Measurements from ENCODE around the gene PROCR.
"Not testable (repeated sequence)": the region's sequence is repeated elsewhere in the genome, so short reads cannot be mapped to it uniquely, and the experiment has no call there.

The PROCR gene

DNA sequence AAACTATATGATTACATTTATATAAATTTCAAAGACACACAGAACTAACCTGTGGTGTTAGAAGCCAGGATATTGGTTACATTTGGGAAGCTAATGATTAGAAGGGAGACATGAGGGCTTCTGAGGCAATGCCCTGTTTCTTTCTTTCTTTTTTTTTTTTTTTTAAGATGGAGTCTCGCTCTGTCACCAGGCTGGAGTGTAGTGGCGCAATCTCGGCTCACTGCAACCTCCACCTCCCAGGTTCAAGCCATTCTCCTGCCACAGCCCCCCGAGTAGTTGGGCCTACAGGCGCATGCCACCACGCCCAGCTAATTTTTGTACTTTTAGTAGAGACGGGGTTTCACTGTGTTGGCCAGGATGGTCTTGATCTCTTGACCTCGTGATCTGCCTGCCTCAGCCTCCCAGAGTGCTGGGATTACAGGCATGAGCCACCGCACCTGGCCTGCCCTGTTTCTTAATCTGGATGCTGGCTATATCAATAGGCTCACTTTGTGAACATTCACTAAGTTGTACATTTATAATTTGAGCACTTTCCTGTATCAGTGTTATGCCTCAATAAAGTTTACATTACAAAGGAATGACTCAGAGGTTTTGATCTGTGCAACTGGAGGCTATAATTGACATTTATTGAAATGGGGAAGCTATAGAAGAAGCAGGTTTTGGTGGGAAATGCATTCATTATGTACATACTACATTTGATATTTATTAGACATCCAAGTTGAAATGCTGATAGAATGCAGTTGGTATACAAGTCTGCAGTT, 21.3 kb downstream of the PROCR start:
- not testable (repeated sequence) for DNase-seq (ENCODE audit: low spot score)

DNA sequence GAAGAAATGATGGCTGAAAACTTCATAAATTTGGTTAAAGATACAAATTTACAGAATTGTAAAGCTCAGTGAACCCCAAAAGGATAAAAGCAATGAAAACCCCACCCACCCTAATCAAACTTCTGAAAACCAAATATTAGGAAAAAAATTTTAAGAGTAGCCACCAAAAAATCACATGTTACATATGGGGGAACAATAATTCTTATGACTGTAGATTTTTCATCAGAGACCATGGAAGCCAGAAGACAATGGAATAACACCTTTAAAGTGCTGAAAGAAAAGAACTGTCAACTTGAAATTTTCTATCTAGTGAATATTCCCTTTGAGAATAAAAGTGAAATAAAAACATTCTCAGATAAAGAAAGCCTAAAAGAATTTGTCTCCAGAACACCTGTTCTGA, 24.4 kb downstream of the PROCR start:
- no peak for DNase-seq (ENCODE audit: low spot score)

DNA sequence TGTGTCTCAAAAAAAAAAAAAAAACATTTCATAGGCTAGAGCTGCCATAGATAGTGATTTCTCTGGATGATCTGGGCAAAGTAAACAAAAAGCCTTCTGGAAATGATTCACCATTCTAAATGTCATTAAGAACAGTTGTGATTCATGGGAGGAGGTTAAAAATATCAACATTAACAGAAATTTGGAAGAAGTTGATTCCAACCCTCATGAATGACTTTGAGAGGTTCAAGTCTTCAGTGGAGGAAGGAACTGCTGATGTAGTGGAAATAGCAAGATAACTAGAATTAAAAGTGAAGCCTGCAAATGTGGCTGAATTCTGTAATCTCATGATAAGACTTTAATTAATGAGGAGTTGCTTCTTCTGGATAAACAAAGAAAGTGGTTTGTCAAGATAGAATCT, 27.9 kb downstream of the PROCR start:
- DNase-seq (ENCODE audit: low spot score): peak; percentile 18

DNA sequence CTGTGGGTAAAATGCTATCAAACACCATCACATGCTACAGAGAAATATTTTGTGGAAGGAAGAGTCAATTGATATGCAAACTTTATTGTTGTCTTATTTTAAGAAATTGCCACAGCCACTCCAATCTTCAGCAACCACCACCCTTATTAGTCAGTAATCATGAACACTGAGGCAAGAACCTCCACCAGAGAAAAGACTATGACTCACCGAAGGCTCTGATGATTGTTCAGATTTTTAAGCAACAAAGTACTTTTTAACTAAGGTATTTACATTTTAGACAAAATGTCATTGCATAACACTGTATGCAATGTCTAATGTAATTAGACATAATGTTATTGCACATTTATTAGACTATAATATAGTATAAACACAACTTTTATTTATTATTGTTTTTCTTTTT, 28.4 kb downstream of the PROCR start:
- DNase-seq (ENCODE audit: low spot score): peak; percentile 38

DNA sequence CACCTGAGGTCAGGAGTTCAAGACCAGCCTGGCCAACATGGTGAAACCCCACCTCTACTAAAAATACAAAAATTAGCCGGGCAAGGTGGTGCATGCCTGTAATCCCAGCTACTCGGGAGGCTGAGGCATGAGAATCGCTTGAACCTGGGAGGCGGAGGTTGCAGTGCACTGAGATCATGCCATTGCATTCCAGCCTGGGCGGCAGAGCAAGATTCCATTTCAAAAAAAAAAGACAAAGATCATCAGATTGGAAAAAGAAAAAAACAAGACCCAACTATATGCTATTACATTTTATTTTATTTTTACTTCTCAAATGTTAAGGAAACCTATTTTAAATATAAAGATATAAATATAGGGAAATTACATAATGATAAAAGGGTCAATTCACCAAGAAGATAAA, 29.6 kb downstream of the PROCR start:
- DNase-seq (ENCODE audit: low spot score): not testable (repeated sequence)

DNA sequence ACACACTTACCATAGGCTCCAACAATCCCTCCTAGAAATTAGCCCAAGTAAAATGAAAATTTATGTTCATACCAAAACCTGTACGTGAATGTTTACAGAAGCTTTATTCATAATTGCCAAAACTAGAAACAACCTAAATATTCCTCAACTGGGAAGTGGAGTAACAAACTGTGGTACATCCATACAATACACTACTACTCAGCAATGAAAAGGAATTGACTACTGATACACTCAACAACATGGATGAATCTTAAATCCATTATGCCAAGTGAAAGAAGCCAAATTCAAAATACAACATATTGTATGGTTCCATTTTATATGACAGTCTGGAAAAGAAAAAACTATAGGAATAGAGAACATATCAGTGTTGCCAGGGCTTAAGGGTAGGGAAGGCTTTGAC, 34.9 kb downstream of the PROCR start:
- DNase-seq (ENCODE audit: low spot score): no peak

DNA sequence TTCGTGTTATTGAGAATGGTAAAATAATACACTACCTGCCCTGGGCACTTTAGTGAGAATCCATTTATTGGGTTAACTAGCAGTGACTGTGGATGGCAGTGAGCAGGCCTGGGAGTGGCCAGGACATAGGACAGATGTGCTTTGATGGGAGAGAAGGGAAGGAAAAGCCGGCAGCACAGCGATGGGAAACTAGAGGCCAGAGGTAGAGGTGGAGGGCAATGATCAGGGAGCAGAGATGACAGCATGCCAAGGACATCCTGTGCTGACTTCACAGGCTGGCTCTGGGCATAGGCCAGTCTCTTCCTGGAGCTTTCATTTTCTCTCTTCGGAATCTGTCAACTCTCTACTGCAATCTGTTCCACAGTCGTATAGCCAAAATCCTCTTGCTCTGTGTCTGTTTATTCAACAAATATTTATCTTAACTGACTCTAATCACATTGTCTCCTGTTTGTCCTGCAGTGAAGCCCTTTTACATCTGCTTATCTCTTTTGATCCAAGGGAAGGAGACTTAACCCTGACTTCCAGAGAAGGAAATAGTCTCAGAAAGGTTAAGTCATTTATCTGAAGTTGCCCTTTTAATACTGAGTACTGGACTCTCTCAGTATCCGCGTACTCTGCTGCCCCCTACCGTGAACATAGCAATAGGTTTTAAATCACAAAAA, 36.2 kb downstream of the PROCR start:
- peak; percentile 80 for DNase-seq (ENCODE audit: low spot score)

DNA sequence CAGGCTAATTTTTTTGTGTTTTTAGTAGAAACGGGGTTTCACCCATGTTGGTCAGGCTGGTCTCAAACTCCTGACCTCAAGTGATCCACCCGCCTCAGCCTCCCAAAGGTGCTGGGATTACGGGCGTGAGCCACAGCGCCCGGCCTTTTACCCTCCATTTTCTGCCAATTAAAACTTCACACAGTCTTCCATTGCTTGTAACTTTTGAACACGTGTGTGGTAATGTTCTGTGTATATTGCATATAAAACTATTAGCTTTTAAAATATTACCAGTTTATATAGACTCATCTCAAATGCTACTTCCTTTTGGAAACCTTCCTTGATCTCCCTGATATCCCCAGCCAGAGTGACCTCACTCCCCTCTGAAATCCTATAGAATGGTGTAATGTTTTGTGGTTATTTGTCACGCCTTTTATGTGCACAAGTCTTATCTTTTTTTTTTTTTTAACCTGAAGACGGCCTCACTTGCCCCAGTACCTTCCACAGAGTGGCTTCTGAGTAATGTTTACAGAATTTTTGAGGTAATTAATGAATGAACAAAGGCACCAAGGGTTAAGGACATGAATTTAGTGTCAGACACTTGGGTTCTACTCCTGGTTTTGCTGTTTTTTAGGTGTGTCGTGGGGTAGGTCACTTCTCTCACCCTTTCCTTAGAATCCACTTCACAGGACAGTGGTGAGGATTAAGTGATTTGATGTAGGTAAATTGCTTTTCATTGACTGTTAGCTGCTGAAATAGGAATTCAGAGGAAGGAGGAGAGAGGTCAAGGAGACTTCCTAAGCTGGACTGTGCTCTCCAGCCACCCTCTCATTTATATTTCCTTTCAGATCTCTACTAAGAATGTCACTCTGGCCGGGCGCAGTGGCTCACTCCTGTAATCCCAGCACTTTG, 43.4 kb downstream of the PROCR start:
- no peak for DNase-seq (ENCODE audit: low spot score)

DNA sequence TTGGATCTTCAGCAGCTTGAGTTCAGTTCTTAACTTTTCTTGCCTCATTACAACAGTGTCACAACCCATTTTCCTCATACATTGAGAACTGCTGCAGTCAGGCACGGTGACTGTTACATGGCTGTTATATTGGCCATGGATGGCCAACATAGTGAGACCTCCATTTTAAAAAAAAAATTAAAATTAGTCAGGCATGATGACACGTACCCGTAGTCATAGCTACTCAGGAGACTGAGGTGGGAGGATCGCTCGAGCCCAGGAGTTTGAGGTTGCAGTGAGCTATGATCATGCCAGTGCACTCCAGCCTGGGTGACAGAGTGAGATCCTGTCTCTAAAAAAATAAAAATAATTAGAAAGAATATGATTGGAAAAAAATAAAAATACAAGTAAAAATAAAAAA, 44.7 kb downstream of the PROCR start:
- DNase-seq (ENCODE audit: low spot score): no peak

DNA sequence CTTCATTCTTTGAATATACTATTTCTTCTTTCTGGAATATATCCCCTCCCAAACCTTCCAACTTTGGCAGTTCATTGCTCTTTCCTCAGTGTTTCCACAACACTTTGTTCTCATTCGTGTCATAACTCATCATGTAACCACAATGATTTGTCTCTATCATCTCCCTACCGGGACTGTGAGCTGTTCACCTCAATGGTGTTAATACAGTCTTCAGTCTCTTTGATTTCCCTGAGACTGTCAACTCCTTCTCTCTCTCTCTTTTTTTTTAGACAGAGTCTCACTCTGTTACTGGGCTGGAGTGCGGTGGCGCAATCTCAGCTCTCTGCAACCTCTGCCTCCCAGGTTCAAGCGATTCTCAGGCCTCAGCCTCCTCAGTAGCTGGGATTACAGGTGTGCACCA, 52.1 kb downstream of the PROCR start:
- DNase-seq (ENCODE audit: low spot score): no peak

DNA sequence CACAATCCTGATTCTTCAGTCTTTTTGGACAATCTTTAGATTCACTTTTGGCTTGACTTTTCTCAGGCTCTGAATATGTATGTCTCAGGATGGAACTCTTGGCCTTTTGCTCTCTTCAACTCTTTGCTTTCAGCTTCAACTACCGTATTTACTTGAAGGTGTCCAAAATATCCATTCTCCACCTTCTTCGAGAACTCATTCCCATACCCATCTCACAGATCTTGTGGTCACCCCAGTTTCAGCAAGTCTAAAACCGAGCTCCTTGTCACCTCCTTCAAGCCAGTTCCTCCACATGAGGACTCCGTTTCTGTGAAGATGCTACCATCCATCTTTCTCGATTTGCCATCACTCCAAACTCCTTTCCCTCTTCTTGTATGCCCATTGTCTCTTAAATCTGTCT, 52.7 kb downstream of the PROCR start:
- DNase-seq (ENCODE audit: low spot score): no peak

DNA sequence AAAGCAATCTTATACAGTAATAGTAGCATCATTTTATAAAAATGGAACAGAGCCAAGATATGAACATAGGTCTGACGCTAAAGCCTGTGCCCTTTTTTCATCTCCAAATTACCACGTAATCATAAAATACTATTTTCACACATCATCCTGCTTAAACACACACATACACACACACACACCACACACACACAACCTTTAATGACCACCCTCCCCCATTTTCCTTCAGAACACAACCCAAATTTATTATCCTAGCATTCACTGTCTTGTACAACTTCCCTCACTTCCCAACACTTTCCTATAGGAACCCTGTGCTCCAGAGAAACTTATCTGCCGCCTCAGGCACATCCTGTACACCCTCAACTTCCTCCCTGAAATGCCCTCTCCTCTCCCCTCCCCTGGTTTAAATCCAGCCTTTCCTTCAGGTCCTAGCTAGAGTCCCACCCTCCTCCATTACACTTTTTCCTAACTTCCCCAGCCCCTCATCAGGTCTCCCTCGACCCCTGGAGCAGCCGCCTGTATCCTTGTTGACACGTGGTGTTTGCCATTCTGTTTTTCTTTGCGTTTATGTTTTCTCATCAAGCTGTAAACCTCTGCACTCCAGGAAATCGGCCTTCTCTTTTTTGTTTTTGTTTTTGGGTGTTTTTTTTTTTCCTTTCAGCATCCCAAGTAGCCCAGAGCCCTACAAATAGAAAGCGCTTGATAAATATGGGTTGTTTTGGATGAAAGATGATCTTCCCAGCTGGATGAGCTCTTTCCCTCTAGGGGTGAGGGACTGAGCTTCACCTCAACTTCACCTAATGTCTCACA, 53.6 kb downstream of the PROCR start:
- peak; percentile 50 for DNase-seq (ENCODE audit: low spot score)

DNA sequence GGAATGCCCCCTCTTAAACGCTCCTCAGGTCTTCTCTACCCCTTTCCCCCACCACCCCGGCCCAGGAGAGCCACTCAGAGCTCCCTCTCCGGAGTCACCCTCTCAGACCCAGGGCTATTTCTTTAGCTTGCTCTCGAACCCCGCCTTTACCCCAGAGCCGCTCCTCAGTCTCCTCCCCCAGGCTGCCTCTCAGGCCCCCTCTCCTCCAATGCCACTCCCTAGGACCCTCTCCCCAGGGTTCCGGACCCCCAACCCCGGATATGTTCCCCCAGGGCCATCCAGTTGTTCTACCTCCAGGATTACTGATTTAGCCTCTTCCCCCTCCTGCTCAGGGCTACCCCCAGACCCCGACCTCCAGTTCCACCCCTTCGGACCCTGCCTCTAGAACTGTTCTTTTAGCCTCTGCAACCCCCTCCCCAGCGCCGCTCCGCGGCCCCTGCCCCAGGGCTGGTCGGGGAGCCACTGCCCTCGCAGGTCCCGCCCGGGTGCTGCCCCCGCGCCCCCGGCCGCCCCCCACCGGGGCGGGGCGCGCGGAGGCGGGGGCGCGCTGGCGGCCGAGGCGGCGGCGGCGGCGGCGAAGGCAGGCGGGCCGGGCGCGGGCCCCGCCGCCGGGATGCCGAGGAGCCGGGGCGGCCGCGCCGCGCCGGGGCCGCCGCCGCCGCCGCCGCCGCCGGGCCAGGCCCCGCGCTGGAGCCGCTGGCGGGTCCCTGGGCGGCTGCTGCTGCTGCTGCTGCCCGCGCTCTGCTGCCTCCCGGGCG, 54.4 kb downstream of the PROCR start, which contains the start of gene MMP24:
Gene MMP24 (plus strand): TSS at position 565 of the 758 bp plus-strand sequence. CDS start 49 bp downstream, at position 614.
- DNase-seq (ENCODE audit: low spot score): no peak
